ENCODE results near the gene LIN54.
A peak's percentile ranks its signal among the peaks of the same experiment; 100 is the strongest.
"Not testable (repeated sequence)": the region's sequence is repeated elsewhere in the genome, so short reads cannot be mapped to it uniquely, and the experiment has no call there.

LIN54 gene

GRCh38 chr4:83010522-83011318 lies at the start of gene LIN54:
LIN54 (minus strand) TSS chr4:83010823; CDS start chr4:82984844, 25,979 bp downstream.
- peak; percentile 92 for DNase-seq

DNA sequence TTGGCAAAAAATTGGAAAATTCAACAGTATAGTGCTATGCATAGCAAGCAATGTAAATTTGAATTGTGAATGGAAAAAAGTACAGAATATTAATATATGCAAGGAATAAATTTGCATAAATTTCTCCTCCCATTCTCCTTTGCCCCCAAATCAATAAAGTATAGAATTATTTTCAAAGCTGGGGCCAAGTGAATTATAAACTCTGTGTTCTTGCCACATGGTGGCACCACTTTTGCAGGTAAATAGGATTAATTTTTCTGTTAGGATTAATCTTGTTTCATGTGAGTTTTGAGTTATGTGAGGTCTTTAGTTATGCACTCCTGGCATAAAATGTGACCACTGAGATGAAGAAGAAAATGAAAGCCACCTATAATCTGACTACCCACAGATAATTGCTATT lies 44.3 kb upstream of the LIN54 start:
- peak; percentile 43 for DNase-seq

DNA sequence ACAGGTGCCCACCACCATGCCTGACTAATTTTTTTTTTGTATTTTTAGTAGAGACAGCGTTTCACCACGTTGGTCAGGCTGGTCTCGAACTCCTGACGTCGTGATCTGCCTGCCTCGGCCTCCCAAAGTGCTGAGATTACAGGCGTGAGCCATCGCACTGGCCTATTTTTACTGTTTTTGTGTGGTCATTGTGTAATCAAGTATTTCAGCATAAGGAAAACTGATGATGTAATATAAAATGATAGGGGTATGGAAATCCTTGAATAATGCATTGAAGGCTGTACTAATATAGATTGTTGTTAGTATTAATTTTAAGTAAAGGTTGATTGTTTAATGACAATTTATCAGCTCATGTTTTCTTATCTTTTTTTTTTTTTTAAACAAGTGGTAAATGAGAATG lies 38.2 kb upstream of the LIN54 start:
- not testable (repeated sequence) for DNase-seq

DNA sequence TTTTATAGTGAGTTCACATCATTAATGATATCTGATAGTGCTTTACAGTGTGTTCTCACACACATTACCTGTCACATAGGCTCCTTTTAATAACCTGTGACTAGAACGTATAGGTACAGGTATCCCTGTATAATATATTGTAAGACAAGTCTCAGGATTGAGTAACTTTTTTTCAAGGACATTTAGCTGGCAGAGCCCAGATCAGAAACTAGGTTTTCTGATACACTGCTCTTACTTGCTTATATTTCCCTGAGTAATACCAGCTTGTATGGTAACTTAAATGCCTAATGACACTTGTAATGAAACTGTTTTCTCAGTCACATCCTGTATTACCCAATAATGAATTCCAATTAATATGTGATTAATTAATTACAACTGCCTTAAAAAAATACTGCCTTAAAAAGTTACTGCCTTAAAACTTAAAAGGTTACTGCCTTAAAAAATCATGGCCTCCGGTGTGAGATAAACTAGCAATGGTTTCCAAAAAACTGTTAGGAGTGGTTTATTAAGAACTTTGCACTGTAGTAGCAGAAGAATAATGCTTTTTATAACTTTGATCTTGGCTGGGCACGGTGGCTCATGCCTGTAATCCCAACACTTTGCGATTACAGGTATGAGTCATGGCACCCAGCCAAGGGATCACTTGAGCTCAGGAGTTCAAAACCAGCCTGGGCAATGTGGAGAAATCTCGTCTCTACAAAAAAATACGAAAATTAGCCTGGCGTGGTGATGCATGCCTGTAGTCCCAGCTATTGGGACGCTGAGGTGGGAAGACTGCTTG lies 36.3 kb upstream of the LIN54 start:
- no peak for DNase-seq

GRCh38 chr4:83043801-83044407 lies 33.3 kb upstream of the LIN54 start:
- DNase-seq, result no peak

DNA sequence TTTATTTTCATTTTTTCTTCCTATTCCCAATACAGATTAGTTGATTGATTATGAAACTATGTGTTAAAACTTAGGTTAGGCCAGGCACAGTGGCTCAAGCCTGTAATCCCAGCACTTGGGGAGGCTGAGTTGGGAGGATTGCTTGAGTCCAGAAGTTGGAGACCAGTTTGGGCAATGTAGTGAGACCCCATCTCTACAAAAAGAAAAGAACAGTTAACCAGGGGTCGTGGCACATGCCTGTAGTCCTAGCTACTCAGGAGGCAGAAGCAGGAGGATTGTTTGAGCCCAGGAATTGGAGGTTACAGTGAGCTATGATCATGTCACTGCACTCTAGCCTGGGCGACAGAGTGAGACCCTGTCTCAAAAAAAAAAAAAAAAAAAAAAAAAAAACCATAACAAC lies 32.5 kb upstream of the LIN54 start:
- not testable (repeated sequence) for DNase-seq

DNA sequence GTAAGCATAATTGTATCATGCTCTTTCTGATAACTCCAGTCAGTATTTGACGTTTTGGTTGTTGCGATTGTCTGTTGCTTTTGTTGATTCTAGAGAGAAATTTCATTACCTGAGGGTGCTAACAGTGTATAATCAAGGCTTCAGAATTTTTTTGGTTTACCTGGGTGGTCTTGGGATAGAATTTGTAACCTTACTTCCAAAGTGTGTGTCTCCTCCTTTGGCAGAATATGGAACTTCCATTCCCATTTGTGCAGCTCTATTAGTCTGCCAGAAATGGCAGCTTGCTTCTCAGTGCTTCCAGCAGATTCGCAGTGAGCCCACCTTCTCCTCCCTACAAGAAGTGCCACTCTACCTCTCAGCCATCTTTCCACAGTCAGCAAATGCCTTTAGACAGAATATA lies 29.6 kb upstream of the LIN54 start:
- no peak for DNase-seq

DNA sequence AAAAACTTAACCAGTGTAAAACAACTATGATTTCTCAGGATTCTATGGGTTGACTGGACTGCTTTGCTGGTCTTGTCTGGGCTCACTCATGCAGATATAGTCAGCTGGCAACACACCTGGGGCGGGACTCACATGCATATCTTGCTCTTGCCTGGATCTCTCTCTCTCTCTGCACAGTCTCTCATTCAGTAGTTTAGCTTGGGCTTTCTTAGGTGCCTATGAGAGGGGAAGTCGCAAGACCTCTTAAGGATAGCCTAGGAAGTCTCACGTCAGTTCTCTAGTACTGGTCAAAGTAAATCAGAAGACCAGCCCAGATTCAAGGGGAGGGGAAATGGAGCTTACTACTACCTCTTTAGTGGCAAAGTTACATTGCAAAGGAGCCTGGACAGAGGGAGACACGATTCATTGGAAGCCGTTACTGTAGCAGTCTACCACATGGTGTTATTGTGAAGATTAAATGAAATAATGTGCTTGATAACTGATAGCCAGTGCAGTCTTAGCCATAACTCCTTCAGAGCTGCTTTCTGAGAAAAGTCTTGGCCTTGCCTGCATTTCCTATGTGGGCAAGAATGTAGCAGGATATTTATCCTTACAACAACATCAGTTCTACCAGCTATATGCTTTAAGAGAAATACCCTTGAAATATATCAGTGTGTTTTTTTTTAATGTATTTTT lies 26.5 kb upstream of the LIN54 start:
- DNase-seq, result no peak

GRCh38 chr4:83034630-83035494 lies 24.2 kb upstream of the LIN54 start, which contains the start of gene COPS4:
COPS4 (plus strand) TSS chr4:83035183; CDS start chr4:83035225, 42 bp downstream.
- DNase-seq, result peak; percentile 99

DNA sequence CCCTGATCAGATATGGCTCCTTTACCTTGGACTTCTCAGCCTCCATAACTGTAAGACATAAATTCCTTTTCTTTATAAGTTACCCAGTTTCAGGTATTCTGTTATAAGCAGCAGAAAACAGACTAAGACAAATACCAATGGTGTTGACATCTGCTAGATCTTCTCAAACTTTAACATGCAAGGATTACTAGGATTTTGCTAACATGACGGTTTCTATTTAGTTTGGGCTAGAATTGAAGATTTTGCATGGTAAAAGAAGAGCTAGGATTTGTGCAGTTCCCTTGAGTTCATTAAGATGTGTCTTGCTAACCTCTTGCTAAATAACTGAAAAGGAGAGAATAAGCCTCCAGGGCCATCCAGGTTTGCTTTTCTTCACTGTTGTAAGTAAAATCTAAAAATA lies 19.1 kb upstream of the LIN54 start:
- no peak for DNase-seq

DNA sequence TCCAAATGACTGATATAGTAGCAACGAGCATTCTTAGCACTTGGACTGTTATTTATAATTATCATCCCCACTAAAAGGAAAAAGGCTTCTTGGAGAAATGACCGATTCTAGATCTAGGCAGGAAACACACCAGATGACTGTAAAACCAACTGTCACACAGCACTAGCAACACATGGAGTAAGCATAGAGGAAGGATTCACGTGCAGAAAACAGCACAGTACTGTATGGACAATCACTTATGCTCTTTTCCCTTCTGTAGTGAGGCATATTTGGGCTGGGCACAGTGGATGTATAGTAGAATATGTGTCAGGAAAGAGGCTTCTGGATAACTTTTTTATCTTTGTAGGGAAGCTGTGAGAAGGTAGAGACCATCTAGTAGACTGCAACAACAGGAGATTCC lies 18.4 kb upstream of the LIN54 start:
- no peak for DNase-seq

DNA sequence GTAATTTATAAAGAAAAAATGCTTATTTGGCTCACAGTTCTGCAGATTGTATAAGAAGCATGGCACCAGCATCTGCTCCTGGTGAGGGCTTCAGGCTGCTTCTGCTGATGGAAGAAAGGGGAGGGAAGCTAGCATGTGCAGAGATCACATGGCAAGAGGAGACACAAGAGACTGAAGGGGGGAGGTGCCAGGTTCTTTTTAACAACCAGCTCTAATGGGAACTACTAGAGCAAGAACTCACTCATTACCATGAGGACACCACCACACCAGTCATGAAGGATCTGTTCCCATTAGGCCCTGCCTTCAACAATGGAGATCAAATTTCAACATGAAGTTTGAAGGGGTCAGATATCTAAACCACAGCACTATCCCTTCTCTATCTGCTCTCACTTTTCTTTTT lies 14.9 kb upstream of the LIN54 start:
- no peak for DNase-seq

DNA sequence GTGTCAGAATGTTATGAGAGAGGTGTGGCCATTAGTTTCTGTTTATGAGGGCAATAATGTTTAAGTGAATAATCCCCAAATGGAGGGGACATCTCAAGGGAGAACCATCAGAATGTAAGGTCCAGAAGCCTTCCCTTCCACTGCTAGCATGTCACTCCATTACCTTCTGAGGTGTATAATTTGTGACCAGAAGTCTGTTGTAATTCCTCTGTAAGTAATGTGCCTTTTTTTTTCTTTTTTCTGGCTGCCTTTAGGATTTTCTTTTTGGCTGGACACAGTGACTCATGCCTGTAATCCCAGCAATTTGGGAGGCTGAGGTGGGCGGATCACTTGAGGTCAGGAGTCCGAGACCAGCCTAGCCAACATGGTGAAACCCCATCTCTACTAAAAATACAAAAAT lies 13.6 kb upstream of the LIN54 start:
- DNase-seq, result no peak

GRCh38 chr4:83023599-83023998 lies 13.0 kb upstream of the LIN54 start:
- DNase-seq, result not testable (repeated sequence)

GRCh38 chr4:83022724-83023450 lies 12.3 kb upstream of the LIN54 start:
- DNase-seq, result no peak

DNA sequence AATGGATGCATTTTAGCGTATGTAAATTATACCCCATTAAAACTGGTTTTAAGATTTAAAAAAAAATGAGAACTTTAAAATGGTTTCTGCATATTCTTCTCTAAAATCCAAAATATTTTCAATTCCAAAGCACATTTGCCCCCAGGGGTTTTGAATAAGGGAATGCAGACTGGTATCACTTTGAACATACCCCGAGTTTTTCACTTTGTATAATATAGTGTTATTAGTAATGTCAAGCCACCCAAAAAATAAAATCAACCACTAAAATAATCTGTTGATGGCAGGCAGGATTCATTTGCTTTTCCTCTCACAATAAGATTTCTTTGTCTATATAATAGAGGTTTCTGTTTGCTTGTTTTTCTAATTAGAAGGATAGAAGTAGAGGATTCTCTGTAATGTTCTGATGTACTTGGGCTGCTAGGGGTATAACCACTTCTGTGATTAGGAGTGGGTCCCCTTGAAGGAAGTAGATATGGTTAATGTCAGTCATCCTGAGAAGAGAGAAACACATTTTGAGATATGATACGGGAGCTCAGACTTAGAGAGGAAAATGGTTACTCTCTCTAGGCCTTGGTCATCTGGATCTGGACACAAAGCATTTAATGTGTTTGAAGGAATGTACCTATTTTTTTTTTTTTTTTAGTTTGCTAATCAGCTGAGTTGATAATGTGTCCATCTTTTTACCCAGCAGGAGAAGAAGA lies 9.3 kb upstream of the LIN54 start:
- no peak for DNase-seq

DNA sequence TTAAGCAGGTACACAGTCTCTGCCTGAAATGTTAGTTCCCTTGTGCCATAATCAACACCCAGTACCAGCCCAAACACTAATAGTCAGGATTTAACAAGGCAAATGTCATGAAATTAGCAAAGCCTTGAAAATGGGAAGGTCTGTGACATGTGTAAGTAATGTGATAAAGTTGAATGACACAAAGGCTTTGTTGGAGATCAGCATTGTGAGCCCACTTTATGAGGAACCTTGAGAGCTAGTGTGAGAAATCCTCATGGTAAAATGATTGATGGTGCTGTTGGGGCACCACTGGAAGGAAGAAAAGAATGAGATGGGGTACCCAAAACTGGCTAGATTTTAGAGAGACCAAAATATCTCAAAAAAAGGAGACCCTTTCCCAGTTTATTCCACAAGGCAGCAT lies 3.3 kb upstream of the LIN54 start:
- no peak for DNase-seq

DNA sequence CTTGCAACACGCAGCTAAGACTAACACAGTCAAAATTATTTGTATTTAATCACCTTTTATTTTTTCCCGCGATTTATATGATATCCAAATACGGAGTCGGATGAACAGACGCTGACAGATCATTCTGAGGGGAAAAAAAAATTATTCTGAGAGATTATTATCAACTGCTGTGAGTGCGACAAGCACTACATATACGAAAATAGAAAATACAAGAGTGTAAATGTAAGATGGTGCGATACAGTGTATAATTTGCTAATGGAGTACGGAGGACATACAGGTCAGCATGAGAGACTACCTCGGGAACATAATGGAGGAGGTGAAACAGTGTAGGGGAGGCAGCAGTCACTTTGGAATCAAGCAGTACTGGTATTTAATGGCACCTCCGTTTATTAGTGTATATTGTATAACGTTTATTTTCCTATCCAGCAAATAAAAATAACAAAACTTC lies 2.8 kb upstream of the LIN54 start:
- peak; percentile 20 for DNase-seq

GRCh38 chr4:83012687-83013419 lies 2.2 kb upstream of the LIN54 start:
- DNase-seq, result peak; percentile 98

DNA sequence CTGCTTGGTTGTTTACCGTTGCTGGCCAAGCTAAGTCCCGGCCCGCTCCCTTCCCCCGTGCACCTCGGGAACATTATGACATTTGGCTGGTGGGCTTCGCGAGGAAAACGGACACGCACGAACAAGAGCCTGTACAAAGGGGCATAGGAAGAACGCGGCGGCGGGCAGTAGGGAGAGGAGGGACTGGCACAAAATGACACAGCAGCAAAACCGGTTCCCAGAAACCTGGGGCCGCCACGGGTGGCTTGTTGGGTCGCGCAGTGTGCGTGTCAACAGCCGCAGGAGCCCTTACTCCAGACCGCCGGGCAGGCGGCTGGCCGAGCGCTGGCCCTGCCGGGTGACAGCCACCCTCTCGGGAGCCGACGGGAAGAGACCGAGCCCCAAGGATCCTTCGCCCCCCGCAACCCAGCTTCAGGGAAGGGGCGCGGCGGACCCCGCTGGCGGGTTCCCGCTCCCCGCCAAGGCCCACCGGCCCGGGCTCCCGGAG lies 1.6 kb upstream of the LIN54 start:
- DNase-seq, result no peak

All from CD4-positive, alpha-beta T cell treated with Interleukin-17A for 1 hour (primary cell).